ENCODE measurements around the gene RNF182.

GRCh38 chr6:13946506-13946905, 21.8 kb downstream of the RNF182 start:
- TF ChIP-seq CTCF (IDR thresholded peaks at IDR 0.05 in 8 of 11, conservative IDR thresholded peaks at IDR 0.05 in 3 of 11) (no peak), POLR2A (IDR thresholded peaks at IDR 0.05) (no peak)
